ENCODE data around the gene FAM177A1.
A peak's percentile ranks its signal among the peaks of the same experiment; 100 is the strongest.
"Not testable (repeated sequence)": the region's sequence is repeated elsewhere in the genome, so short reads cannot be mapped to it uniquely, and the experiment has no call there.

The FAM177A1 gene

GRCh38 chr14:35085441-35085840 lies 39.4 kb downstream of the FAM177A1 start:
- Mint-ChIP-seq H3K27me3 (no peaks in the 10 kb centered on the region), H3K27ac (peak overlapping the region; percentile 3), H3K36me3 (ENCODE audit: low read depth) (peaks cover 79% of the 10 kb centered on the region), H3K4me3 (no peak overlapping the region), H3K4me1 (ENCODE audit: low read depth) (no peaks in the 10 kb centered on the region), H3K9me3 (no peaks in the 10 kb centered on the region)
- DNase-seq, result no peak

- no peaks in the 10 kb centered on the region for H3K27me3 Mint-ChIP-seq
- no peak overlapping the region for H3K27ac Mint-ChIP-seq
Measured at GRCh38 chr14:35088514-35088913, 42.4 kb downstream of the FAM177A1 start.

GRCh38 chr14:35094645-35095044 lies 48.6 kb downstream of the FAM177A1 start:
- H3K4me3 Mint-ChIP-seq; H3K27ac Mint-ChIP-seq; H3K27me3 Mint-ChIP-seq; H3K4me1 Mint-ChIP-seq (ENCODE audit: low read depth); H3K9me3 Mint-ChIP-seq; DNase-seq: not testable (repeated sequence)
- peaks cover 84% of the 10 kb centered on the region for H3K36me3 Mint-ChIP-seq (ENCODE audit: low read depth)

More at GRCh38 chr14:35088514-35088913, 42.4 kb downstream of the FAM177A1 start:
- Mint-ChIP-seq H3K9me3 (no peaks in the 10 kb centered on the region), H3K4me3 (no peak overlapping the region), H3K4me1 (ENCODE audit: low read depth) (no peaks in the 10 kb centered on the region), H3K36me3 (ENCODE audit: low read depth) (peaks cover 80% of the 10 kb centered on the region)
- no peak for DNase-seq

GRCh38 chr14:35107866-35108265 lies 61.8 kb downstream of the FAM177A1 start:
- Mint-ChIP-seq H3K27me3 (no peaks in the 10 kb centered on the region), H3K4me3 (no peak overlapping the region), H3K9me3 (no peaks in the 10 kb centered on the region), H3K27ac (no peak overlapping the region), H3K36me3 (ENCODE audit: low read depth) (peaks cover 82% of the 10 kb centered on the region), H3K4me1 (ENCODE audit: low read depth) (peaks cover 6% of the 10 kb centered on the region)
- no peak for DNase-seq

- Mint-ChIP-seq H3K36me3 (ENCODE audit: low read depth) (peaks cover 83% of the 10 kb centered on the region), H3K27ac (no peak overlapping the region), H3K4me3 (no peak overlapping the region), H3K9me3 (no peaks in the 10 kb centered on the region), H3K4me1 (ENCODE audit: low read depth) (peaks cover 19% of the 10 kb centered on the region), H3K27me3 (no peaks in the 10 kb centered on the region)
- no peak for DNase-seq
Measured at GRCh38 chr14:35112641-35113040, 66.6 kb downstream of the FAM177A1 start.

GRCh38 chr14:35113308-35113950 lies 67.4 kb downstream of the FAM177A1 start:
- Mint-ChIP-seq H3K9me3 (no peaks in the 10 kb centered on the region), H3K4me3 (no peak overlapping the region), H3K36me3 (ENCODE audit: low read depth) (peaks cover 84% of the 10 kb centered on the region), H3K4me1 (ENCODE audit: low read depth) (peaks cover 21% of the 10 kb centered on the region), H3K27me3 (no peaks in the 10 kb centered on the region), H3K27ac (no peak overlapping the region)
- no peak for DNase-seq

- DNase-seq, result no peak
- Mint-ChIP-seq H3K36me3 (ENCODE audit: low read depth) (peaks cover 90% of the 10 kb centered on the region), H3K4me3 (no peak overlapping the region), H3K4me1 (ENCODE audit: low read depth) (peaks cover 25% of the 10 kb centered on the region), H3K9me3 (no peaks in the 10 kb centered on the region), H3K27me3 (no peaks in the 10 kb centered on the region), H3K27ac (no peak overlapping the region)
Measured at GRCh38 chr14:35114036-35114435, 68.0 kb downstream of the FAM177A1 start.

GRCh38 chr14:35116242-35116641 lies 70.2 kb downstream of the FAM177A1 start:
- peaks cover 90% of the 10 kb centered on the region for H3K36me3 Mint-ChIP-seq (ENCODE audit: low read depth)
- no peaks in the 10 kb centered on the region for H3K9me3 Mint-ChIP-seq
- no peaks in the 10 kb centered on the region for H3K27me3 Mint-ChIP-seq
- no peak for DNase-seq
- H3K4me3 Mint-ChIP-seq, result no peak overlapping the region
- no peak overlapping the region for H3K27ac Mint-ChIP-seq
- peaks cover 42% of the 10 kb centered on the region for H3K4me1 Mint-ChIP-seq (ENCODE audit: low read depth)

GRCh38 chr14:35117112-35117511 lies 71.0 kb downstream of the FAM177A1 start:
- no peaks in the 10 kb centered on the region for H3K27me3 Mint-ChIP-seq
- H3K4me3 Mint-ChIP-seq, result no peak overlapping the region
- no peaks in the 10 kb centered on the region for H3K9me3 Mint-ChIP-seq
- H3K27ac Mint-ChIP-seq, result peak overlapping the region; percentile 73
- H3K4me1 Mint-ChIP-seq (ENCODE audit: low read depth), result peaks cover 42% of the 10 kb centered on the region
- peaks cover 90% of the 10 kb centered on the region for H3K36me3 Mint-ChIP-seq (ENCODE audit: low read depth)
- no peak for DNase-seq

GRCh38 chr14:35121026-35121886 lies 75.2 kb downstream of the FAM177A1 start:
- Mint-ChIP-seq H3K4me3 (peak overlapping the region; percentile 92), H3K27me3 (no peaks in the 10 kb centered on the region)
- DNase-seq, result peak; percentile 42

GRCh38 chr14:35121887-35122695 lies 76.0 kb downstream of the FAM177A1 start, which contains the start of the genes PPP2R3C and PRORP:
TSS of gene PPP2R3C (minus strand) at chr14:35121990. CDS start at chr14:35121959, 31 bp downstream.
TSS of gene PRORP (plus strand) at chr14:35122552. CDS start at chr14:35123246, 694 bp downstream.
- H3K27me3 Mint-ChIP-seq, result no peaks in the 10 kb centered on the region
- H3K36me3 Mint-ChIP-seq (ENCODE audit: low read depth), result peaks cover 86% of the 10 kb centered on the region
- H3K27ac Mint-ChIP-seq, result peak within 1 kb of the TSS; percentile 100
- DNase-seq, result peak; percentile 90
- H3K4me1 Mint-ChIP-seq (ENCODE audit: low read depth), result peaks cover 66% of the 10 kb centered on the region
- peak within 1 kb of the TSS; percentile 92 for H3K4me3 Mint-ChIP-seq
- no peaks in the 10 kb centered on the region for H3K9me3 Mint-ChIP-seq

More at GRCh38 chr14:35121026-35121886, 75.2 kb downstream of the FAM177A1 start:
- Mint-ChIP-seq H3K36me3 (ENCODE audit: low read depth) (peaks cover 87% of the 10 kb centered on the region), H3K9me3 (no peaks in the 10 kb centered on the region), H3K4me1 (ENCODE audit: low read depth) (peaks cover 69% of the 10 kb centered on the region), H3K27ac (peak overlapping the region; percentile 100)

GRCh38 chr14:35122696-35123387 lies 76.8 kb downstream of the FAM177A1 start:
- Mint-ChIP-seq H3K36me3 (ENCODE audit: low read depth) (peaks cover 87% of the 10 kb centered on the region), H3K4me3 (peak overlapping the region; percentile 92), H3K27me3 (no peaks in the 10 kb centered on the region), H3K4me1 (ENCODE audit: low read depth) (peaks cover 67% of the 10 kb centered on the region), H3K27ac (peak overlapping the region; percentile 100), H3K9me3 (no peaks in the 10 kb centered on the region)
- DNase-seq, result no peak

- no peak for DNase-seq
- Mint-ChIP-seq H3K27me3 (no peaks in the 10 kb centered on the region), H3K4me1 (ENCODE audit: low read depth) (peaks cover 68% of the 10 kb centered on the region), H3K4me3 (peak overlapping the region; percentile 92), H3K36me3 (ENCODE audit: low read depth) (peaks cover 88% of the 10 kb centered on the region), H3K27ac (peak overlapping the region; percentile 100), H3K9me3 (no peaks in the 10 kb centered on the region)
Measured at GRCh38 chr14:35123388-35123703, 77.3 kb downstream of the FAM177A1 start.

GRCh38 chr14:35124127-35124526 lies 78.1 kb downstream of the FAM177A1 start:
- Mint-ChIP-seq H3K27ac (no peak overlapping the region), H3K27me3 (no peaks in the 10 kb centered on the region), H3K36me3 (ENCODE audit: low read depth) (peaks cover 86% of the 10 kb centered on the region), H3K4me1 (ENCODE audit: low read depth) (peaks cover 66% of the 10 kb centered on the region), H3K9me3 (no peaks in the 10 kb centered on the region), H3K4me3 (peak overlapping the region; percentile 92)
- DNase-seq, result no peak

Data from activated T-cell treated with anti-CD3 and anti-CD28 coated beads, Interleukin-2, amount 50 U/mL, for 24 hours (primary cell).